ENCODE measurements around the gene GCC2. TPM values are rescaled to one million over a fixed set of nuclear protein-coding genes. Genes with fewer than 3 reads are reported as not detected.

Gene GCC2
- total RNA-seq, 2 donors from 2014 or later, result 37.5 to 45.7 TPM

GRCh38 chr2:108458082-108458481 lies 9.1 kb downstream of the GCC2 start:
- WGBS, result 100% methylated on average over 3 of the region's 3 CpGs
- no peaks in the 10 kb centered on the region for H3K36me3 ChIP-seq
- no peaks in the 10 kb centered on the region for H3K9me3 ChIP-seq
- H3K4me1 ChIP-seq (replicated peaks), result no peaks in the 10 kb centered on the region
- H3K27ac ChIP-seq, result no peak overlapping the region
- H3K4me3 ChIP-seq, result no peak overlapping the region
- DNase-seq (ENCODE audit: low spot score), result no peak
- H3K27me3 ChIP-seq (replicated peaks; ENCODE audit: insufficient read depth), result no peaks in the 10 kb centered on the region
- no peak for TF ChIP-seq POLR2AphosphoS5 (IDR thresholded peaks at IDR 0.05)
- TF ChIP-seq POLR2A (IDR thresholded peaks at IDR 0.05), result no peak
- intact Hi-C loops (cut with DNase I), result no loop called here

GRCh38 chr2:108459441-108459840 lies 10.4 kb downstream of the GCC2 start:
- Histone ChIP-seq H3K9me3 (no peaks in the 10 kb centered on the region), H3K27me3 (replicated peaks; ENCODE audit: insufficient read depth) (no peaks in the 10 kb centered on the region), H3K36me3 (peaks cover 0 to 5% of the 10 kb centered on the region in 2 donors), H3K4me3 (no peak overlapping the region), H3K4me1 (replicated peaks) (no peaks in the 10 kb centered on the region), H3K27ac (no peak overlapping the region)
- WGBS, result 72% methylated on average over 1 of the region's 1 CpG
- no peak for DNase-seq (ENCODE audit: low spot score)
- intact Hi-C loops (cut with DNase I), result no loop called here
- TF ChIP-seq POLR2AphosphoS5 (IDR thresholded peaks at IDR 0.05), result no peak
- no peak for TF ChIP-seq CTCF (IDR thresholded peaks at IDR 0.05)
- TF ChIP-seq POLR2A (IDR thresholded peaks at IDR 0.05), result no peak

GRCh38 chr2:108460345-108461037 lies 11.5 kb downstream of the GCC2 start:
- no peak for TF ChIP-seq POLR2A (IDR thresholded peaks at IDR 0.05)
- TF ChIP-seq CTCF (IDR thresholded peaks at IDR 0.05), result no peak
- TF ChIP-seq POLR2AphosphoS5 (IDR thresholded peaks at IDR 0.05), result no peak
- Histone ChIP-seq H3K4me1 (replicated peaks) (no peaks in the 10 kb centered on the region), H3K36me3 (peaks cover 0 to 5% of the 10 kb centered on the region in 2 donors), H3K9me3 (no peaks in the 10 kb centered on the region), H3K27me3 (replicated peaks; ENCODE audit: insufficient read depth) (no peaks in the 10 kb centered on the region), H3K27ac (no peak overlapping the region), H3K4me3 (no peak overlapping the region)
- intact Hi-C loops (cut with DNase I), result no loop called here
- WGBS, result 71% methylated on average over 4 of the region's 4 CpGs
- no peak for DNase-seq (ENCODE audit: low spot score)

GRCh38 chr2:108477099-108477498 lies 28.1 kb downstream of the GCC2 start:
- Histone ChIP-seq H3K36me3 (peaks cover 0 to 5% of the 10 kb centered on the region in 2 donors), H3K27ac (no peak overlapping the region), H3K4me1 (replicated peaks) (no peaks in the 10 kb centered on the region), H3K27me3 (replicated peaks; ENCODE audit: insufficient read depth) (no peaks in the 10 kb centered on the region), H3K9me3 (no peaks in the 10 kb centered on the region), H3K4me3 (no peak overlapping the region)
- no peak for TF ChIP-seq POLR2A (IDR thresholded peaks at IDR 0.05)
- no peak for TF ChIP-seq CTCF (IDR thresholded peaks at IDR 0.05)
- TF ChIP-seq POLR2AphosphoS5 (IDR thresholded peaks at IDR 0.05), result no peak
- 92% methylated on average over 1 of the region's 1 CpG for WGBS
- intact Hi-C loops (cut with DNase I), result no loop called here
- no peak for DNase-seq (ENCODE audit: low spot score)

- WGBS, result 89% methylated on average over 2 of the region's 2 CpGs
- Histone ChIP-seq H3K27ac (no peak overlapping the region), H3K4me1 (replicated peaks) (no peaks in the 10 kb centered on the region), H3K4me3 (no peak overlapping the region), H3K9me3 (no peaks in the 10 kb centered on the region), H3K27me3 (replicated peaks; ENCODE audit: insufficient read depth) (no peaks in the 10 kb centered on the region), H3K36me3 (no peaks in the 10 kb centered on the region)
- DNase-seq (ENCODE audit: low spot score), result no peak
- intact Hi-C loops (cut with DNase I), result no loop called here
- TF ChIP-seq POLR2AphosphoS5 (IDR thresholded peaks at IDR 0.05) (no peak), CTCF (IDR thresholded peaks at IDR 0.05) (no peak), POLR2A (IDR thresholded peaks at IDR 0.05) (no peak)
These were observed 36.2 kb downstream of the GCC2 start for GRCh38 chr2:108485253-108485652.
